ENCODE results near the gene UBASH3B.

DNA sequence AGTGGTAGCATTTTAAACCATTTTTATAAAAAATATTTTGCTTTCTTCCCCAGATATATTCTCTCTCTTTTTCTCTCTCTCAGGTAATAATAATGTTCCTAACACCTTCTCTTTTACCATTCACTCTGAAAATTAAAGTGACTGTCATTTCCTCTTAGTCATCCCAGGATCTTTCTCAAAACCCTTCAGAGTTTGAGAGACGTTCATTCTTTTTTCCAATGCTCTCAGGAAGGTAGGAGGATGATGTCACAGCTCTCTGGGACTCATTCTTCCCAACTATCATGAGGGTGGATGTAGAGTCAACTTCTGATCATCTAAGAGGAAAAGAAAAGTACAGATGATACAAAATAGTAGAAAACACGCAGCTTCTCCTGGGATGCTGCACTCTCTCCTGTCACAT lies 122.6 kb downstream of the UBASH3B start:
- TF ChIP-seq, protein P1, sequence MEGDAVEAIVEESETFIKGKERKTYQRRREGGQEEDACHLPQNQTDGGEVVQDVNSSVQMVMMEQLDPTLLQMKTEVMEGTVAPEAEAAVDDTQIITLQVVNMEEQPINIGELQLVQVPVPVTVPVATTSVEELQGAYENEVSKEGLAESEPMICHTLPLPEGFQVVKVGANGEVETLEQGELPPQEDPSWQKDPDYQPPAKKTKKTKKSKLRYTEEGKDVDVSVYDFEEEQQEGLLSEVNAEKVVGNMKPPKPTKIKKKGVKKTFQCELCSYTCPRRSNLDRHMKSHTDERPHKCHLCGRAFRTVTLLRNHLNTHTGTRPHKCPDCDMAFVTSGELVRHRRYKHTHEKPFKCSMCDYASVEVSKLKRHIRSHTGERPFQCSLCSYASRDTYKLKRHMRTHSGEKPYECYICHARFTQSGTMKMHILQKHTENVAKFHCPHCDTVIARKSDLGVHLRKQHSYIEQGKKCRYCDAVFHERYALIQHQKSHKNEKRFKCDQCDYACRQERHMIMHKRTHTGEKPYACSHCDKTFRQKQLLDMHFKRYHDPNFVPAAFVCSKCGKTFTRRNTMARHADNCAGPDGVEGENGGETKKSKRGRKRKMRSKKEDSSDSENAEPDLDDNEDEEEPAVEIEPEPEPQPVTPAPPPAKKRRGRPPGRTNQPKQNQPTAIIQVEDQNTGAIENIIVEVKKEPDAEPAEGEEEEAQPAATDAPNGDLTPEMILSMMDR (IDR thresholded peaks at IDR 0.05) = no peak
- TF ChIP-seq ZFX (IDR thresholded peaks at IDR 0.05; ENCODE audit: borderline replicate concordance) = no peak
